ENCODE measurements around the gene CAMK1G. TPM values are rescaled to one million over a fixed set of nuclear protein-coding genes. Genes with fewer than 3 reads are reported as not detected.

CAMK1G gene
- total RNA-seq, 2 donors from 2014 or later: 0.17 TPM; not detected in 1

- DNase-seq (no peak), ATAC-seq (no peak)
- intact Hi-C loops (cut with DNase I, micrococcal nuclease): no loop called here
These were observed 22.6 kb upstream of the CAMK1G start for GRCh38 chr1:209560952-209561351.

- intact Hi-C loops (cut with DNase I, micrococcal nuclease): no loop called here
- no peak for ATAC-seq
These were observed 22.0 kb upstream of the CAMK1G start for GRCh38 chr1:209561532-209561931.

GRCh38 chr1:209564849-209565248, 18.7 kb upstream of the CAMK1G start:
- DNase-seq (no peak), ATAC-seq (no peak)
- intact Hi-C loops (cut with DNase I, micrococcal nuclease): no loop called here

More at GRCh38 chr1:209561532-209561931, 22.0 kb upstream of the CAMK1G start:
- no peak for DNase-seq

GRCh38 chr1:209565759-209566678, 17.5 kb upstream of the CAMK1G start:
- intact Hi-C loops (cut with DNase I, micrococcal nuclease): no loop called here
- DNase-seq (peak; percentile 63 to 83), ATAC-seq (peak; percentile 85)

GRCh38 chr1:209567698-209568175, 15.8 kb upstream of the CAMK1G start:
- DNase-seq (no peak), ATAC-seq (no peak)
- intact Hi-C loops (cut with DNase I, micrococcal nuclease): no loop called here

- peak; percentile 75 for ATAC-seq
- intact Hi-C loops (cut with DNase I, micrococcal nuclease): loop anchor here in 1 of 2 donors (10.0 kb wide), 1 partner anchor 185 kb away; the partner anchor contains the start of gene TRAF3IP3
- peak; percentile 59 to 91 for DNase-seq
These were observed 13.9 kb upstream of the CAMK1G start for GRCh38 chr1:209569455-209570207.

- DNase-seq: no peak
- no peak for ATAC-seq
- intact Hi-C loops (cut with DNase I, micrococcal nuclease): loop anchor here in 1 of 2 donors (10.0 kb wide), 1 partner anchor 184 kb away; the partner anchor contains the start of gene TRAF3IP3
These were observed 12.8 kb upstream of the CAMK1G start for GRCh38 chr1:209570743-209571142.

GRCh38 chr1:209576392-209577197, 6.9 kb upstream of the CAMK1G start:
- intact Hi-C loops (cut with DNase I, micrococcal nuclease): loop anchor here in 1 of 2 donors (5.0 to 10.0 kb wide), 2 partner anchors 116 to 178 kb away; partner anchors contain the start of gene TRAF3IP3
- ATAC-seq (peak; percentile 99), DNase-seq (peak; percentile 63 to 82)

- ATAC-seq: no peak
- DNase-seq: no peak
- intact Hi-C loops (cut with DNase I, micrococcal nuclease): loop anchor here in 1 of 2 donors (5.0 to 10.0 kb wide), 2 partner anchors 115 to 177 kb away; partner anchors contain the start of gene TRAF3IP3
These were observed 6.2 kb upstream of the CAMK1G start for GRCh38 chr1:209577346-209577745.

GRCh38 chr1:209580577-209580976, 2.9 kb upstream of the CAMK1G start:
- intact Hi-C loops (cut with DNase I, micrococcal nuclease): no loop called here
- DNase-seq (no peak), ATAC-seq (no peak)

- intact Hi-C loops (cut with DNase I, micrococcal nuclease): no loop called here
- DNase-seq: no peak
- ATAC-seq: no peak
These were observed 738 bp downstream of the CAMK1G start for GRCh38 chr1:209584231-209584672.

GRCh38 chr1:209585197-209585596, 1.7 kb downstream of the CAMK1G start:
- ATAC-seq (peak; percentile 15), DNase-seq (no peak)
- intact Hi-C loops (cut with DNase I, micrococcal nuclease): no loop called here

GRCh38 chr1:209585672-209586071, 2.2 kb downstream of the CAMK1G start:
- DNase-seq: peak in 1 of 2 donors; percentile 44
- ATAC-seq: peak; percentile 91
- intact Hi-C loops (cut with DNase I, micrococcal nuclease): no loop called here

- intact Hi-C loops (cut with DNase I, micrococcal nuclease): no loop called here
- no peak for DNase-seq
- no peak for ATAC-seq
These were observed 2.8 kb downstream of the CAMK1G start for GRCh38 chr1:209586221-209586740.

GRCh38 chr1:209587789-209588188, 4.3 kb downstream of the CAMK1G start:
- intact Hi-C loops (cut with DNase I, micrococcal nuclease): no loop called here
- ATAC-seq (no peak), DNase-seq (no peak)

- no peak for ATAC-seq
- intact Hi-C loops (cut with DNase I, micrococcal nuclease): no loop called here
These were observed 5.9 kb downstream of the CAMK1G start for GRCh38 chr1:209589440-209589839.

GRCh38 chr1:209589863-209590262, 6.3 kb downstream of the CAMK1G start:
- no peak for ATAC-seq
- intact Hi-C loops (cut with DNase I, micrococcal nuclease): no loop called here

More at GRCh38 chr1:209589440-209589839, 5.9 kb downstream of the CAMK1G start:
- DNase-seq: no peak

GRCh38 chr1:209590405-209590804, 6.9 kb downstream of the CAMK1G start:
- intact Hi-C loops (cut with DNase I, micrococcal nuclease): no loop called here
- ATAC-seq (peak; percentile 78), DNase-seq (peak in 1 of 2 donors; percentile 23)

More at GRCh38 chr1:209589863-209590262, 6.3 kb downstream of the CAMK1G start:
- DNase-seq: no peak

Data from left colon (tissue), 2 donors.